PC-9 (cell line): ENCODE results near the gene SDK1. TPM values are rescaled to one million over a fixed set of nuclear protein-coding genes. Genes with fewer than 3 reads are reported as not detected.

Experiments used
- BruUV-seq: library from RNA; stranded (reverse); fragments of 400-500 nt; replicated peaks from 2 replicates; lab custom pipeline; 2021; lab: Mats Ljungman, UMichigan
- CTCF ChIA-PET: fragments of 300-600 bp; sonication (Branson Sonifier 250); formaldehyde crosslinking; loops from one replicate; lab custom pipeline; 2022; ENCODE audit warnings: antibody characterized with exemption; lab: Charles Lee
- POLR2A ChIA-PET: fragments of 300-600 bp; sonication (Branson Sonifier 250); formaldehyde crosslinking; loops from one replicate; lab custom pipeline; 2022; ENCODE audit warnings: antibody characterized with exemption; ENCODE audit not compliant: unreplicated experiment; lab: Charles Lee
- DNase-seq, 2 experiments: peaks; one replicate each; pipeline versions ENCODE4 v3.0.0 to v3.0.0-alpha.2; 2015 to 2022; ENCODE audit warnings: mixed read lengths in 1 of 2
- H2AFZ ChIP-seq: fragments of 200-600 bp; sonication (generic); 2 replicates; pipeline ENCODE4 v1.8.1; 2017; ENCODE audit warnings: antibody characterized with exemption
- H3F3A ChIP-seq: fragments of 200-600 bp; sonication (generic); 2 replicates; pipeline ENCODE4 v1.8.1; 2017; ENCODE audit warnings: antibody characterized with exemption, mild to moderate bottlenecking, low read depth; ENCODE audit not compliant: insufficient read depth
- H3K27ac ChIP-seq: fragments of 200-600 bp; sonication (generic); 2 replicates; pipeline ENCODE4 v1.6.1; 2016; ENCODE audit warnings: mixed run types
- H3K27me3 ChIP-seq: fragments of 200-600 bp; sonication (generic); 2 replicates; pipeline ENCODE4 v1.6.1; 2016; ENCODE audit warnings: low read depth, mixed run types; ENCODE audit not compliant: insufficient read depth
- H3K36me3 ChIP-seq: fragments of 200-600 bp; sonication (generic); 2 replicates; pipeline ENCODE4 v1.6.1; 2016; ENCODE audit warnings: low read depth, mixed run types
- H3K4me1 ChIP-seq: fragments of 200-600 bp; sonication (generic); replicated peaks from 2 replicates; pipeline ENCODE4 v1.6.1; 2016; ENCODE audit warnings: mixed run types; ENCODE audit not compliant: insufficient read depth
- H3K4me2 ChIP-seq: fragments of 200-600 bp; sonication (generic); 2 replicates; pipeline ENCODE4 v1.6.1; 2017; ENCODE audit warnings: mixed run types
- H3K4me3 ChIP-seq: fragments of 200-600 bp; sonication (generic); 2 replicates; pipeline ENCODE4 v1.6.1; 2016; ENCODE audit warnings: mixed run types
- H3K79me2 ChIP-seq: fragments of 200-600 bp; sonication (generic); 2 replicates; pipeline ENCODE4 v1.6.1; 2017; ENCODE audit warnings: low read depth, mixed run types
- H3K9me2 ChIP-seq: fragments of 200-600 bp; sonication (generic); 2 replicates; pipeline ENCODE4 v1.8.1; 2017; ENCODE audit warnings: mild to moderate bottlenecking; ENCODE audit not compliant: insufficient read depth
- H3K9me3 ChIP-seq: fragments of 200-600 bp; sonication (generic); 2 replicates; pipeline ENCODE4 v1.8.1; 2016; ENCODE audit warnings: low read depth; ENCODE audit not compliant: insufficient read depth
- H4K20me1 ChIP-seq: fragments of 200-600 bp; sonication (generic); 2 replicates; pipeline ENCODE4 v1.8.1; 2017; ENCODE audit not compliant: insufficient read depth
- EZH2 ChIP-seq: fragments of 200-600 bp; sonication (generic); IDR thresholded peaks from 2 replicates; pipeline ENCODE4 v1.8.0; 2017; ENCODE audit warnings: antibody characterized with exemption, low read depth
- intact Hi-C: fragments of 100-400 bp; cut with micrococcal nuclease; formaldehyde crosslinking; loops from one replicate; pipeline ENCODE4 v1.10.0; 2022; ENCODE audit not compliant: unreplicated experiment
- total RNA-seq: library from RNA; stranded (reverse); gene quantifications from 2 replicates; pipeline ENCODE4 v1.2.3, GENCODE V29; 2021
- TF ChIP-seq, protein P1 (sequence below): fragments of 200-600 bp; sonication (generic); conservative IDR thresholded peaks from 2 replicates; pipeline ENCODE4 v1.6.1; 2017; ENCODE audit warnings: mixed run types, antibody characterized with exemption, mild to moderate bottlenecking, moderate library complexity

Gene SDK1
- total RNA-seq, 1 experiment from 2014 or later: not detected

DNA sequence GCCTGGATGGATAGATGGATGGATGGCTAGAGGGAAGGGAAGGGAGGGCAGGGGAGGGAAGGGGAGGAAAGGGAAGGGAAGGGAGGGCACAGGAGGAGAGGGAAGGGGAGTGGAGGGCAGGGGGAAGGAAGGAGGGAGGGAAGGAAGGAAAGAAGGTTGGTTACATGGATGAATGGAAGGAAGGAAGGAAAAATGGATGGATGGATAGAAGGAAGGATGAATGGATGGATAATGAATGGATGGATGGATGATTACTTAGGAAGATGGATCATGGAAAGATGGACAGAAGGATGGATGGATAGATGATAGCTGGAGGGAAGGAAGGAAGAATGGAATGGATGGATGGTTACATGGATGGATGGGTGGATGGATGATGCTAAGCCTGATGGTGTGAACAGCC is 929.3 kb downstream of the SDK1 start:
- TF ChIP-seq, protein P1, sequence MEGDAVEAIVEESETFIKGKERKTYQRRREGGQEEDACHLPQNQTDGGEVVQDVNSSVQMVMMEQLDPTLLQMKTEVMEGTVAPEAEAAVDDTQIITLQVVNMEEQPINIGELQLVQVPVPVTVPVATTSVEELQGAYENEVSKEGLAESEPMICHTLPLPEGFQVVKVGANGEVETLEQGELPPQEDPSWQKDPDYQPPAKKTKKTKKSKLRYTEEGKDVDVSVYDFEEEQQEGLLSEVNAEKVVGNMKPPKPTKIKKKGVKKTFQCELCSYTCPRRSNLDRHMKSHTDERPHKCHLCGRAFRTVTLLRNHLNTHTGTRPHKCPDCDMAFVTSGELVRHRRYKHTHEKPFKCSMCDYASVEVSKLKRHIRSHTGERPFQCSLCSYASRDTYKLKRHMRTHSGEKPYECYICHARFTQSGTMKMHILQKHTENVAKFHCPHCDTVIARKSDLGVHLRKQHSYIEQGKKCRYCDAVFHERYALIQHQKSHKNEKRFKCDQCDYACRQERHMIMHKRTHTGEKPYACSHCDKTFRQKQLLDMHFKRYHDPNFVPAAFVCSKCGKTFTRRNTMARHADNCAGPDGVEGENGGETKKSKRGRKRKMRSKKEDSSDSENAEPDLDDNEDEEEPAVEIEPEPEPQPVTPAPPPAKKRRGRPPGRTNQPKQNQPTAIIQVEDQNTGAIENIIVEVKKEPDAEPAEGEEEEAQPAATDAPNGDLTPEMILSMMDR: no peak
- TF ChIP-seq EZH2: no peak
- Histone ChIP-seq H4K20me1 (no peaks in the 10 kb centered on the region; the same call in 1 of the 2 replicates), H2AFZ (no peak overlapping the region), H3K4me2 (no peak overlapping the region), H3K9me2 (no peaks in the 10 kb centered on the region), H3K79me2 (no peaks in the 10 kb centered on the region), H3K36me3 (no peaks in the 10 kb centered on the region), H3K4me3 (no peak overlapping the region), H3K27me3 (peaks cover 81% of the 10 kb centered on the region), H3K4me1 (no peaks in the 10 kb centered on the region), H3K27ac (no peak overlapping the region), H3K9me3 (no peaks in the 10 kb centered on the region), H3F3A (no peaks in the 10 kb centered on the region)
- DNase-seq: no peak
- ChIA-PET POLR2A (no interaction called here), CTCF (no interaction called here)
- no TSS peak for BruUV-seq
- intact Hi-C loops: no loop called here

DNA sequence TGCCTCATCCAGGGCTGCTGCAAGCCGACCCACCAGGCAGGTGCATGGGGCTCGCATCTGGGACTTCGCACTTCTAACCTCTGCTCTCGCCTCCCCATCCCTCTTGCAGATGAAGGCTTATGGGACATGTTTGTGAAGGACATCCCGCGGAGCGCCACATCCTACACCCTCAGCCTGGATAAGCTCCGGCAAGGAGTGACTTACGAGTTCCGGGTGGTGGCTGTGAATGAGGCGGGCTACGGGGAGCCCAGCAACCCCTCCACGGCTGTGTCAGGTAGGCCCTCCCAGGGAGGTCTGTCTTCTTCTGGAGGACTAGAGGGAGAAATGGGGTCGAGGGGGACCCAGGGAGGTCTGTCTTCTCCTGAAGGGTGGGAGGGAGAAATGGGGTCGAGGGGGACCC is 932.1 kb downstream of the SDK1 start:
- Histone ChIP-seq H3K27ac (no peak overlapping the region), H3K9me2 (no peaks in the 10 kb centered on the region), H3K36me3 (no peaks in the 10 kb centered on the region), H3F3A (no peaks in the 10 kb centered on the region), H3K9me3 (no peaks in the 10 kb centered on the region), H3K4me2 (no peak overlapping the region), H3K4me3 (no peak overlapping the region), H3K4me1 (no peaks in the 10 kb centered on the region), H4K20me1 (no peaks in the 10 kb centered on the region), H3K79me2 (no peaks in the 10 kb centered on the region), H2AFZ (no peak overlapping the region), H3K27me3 (peaks cover 81% of the 10 kb centered on the region)
- ChIA-PET CTCF (no interaction called here), POLR2A (no interaction called here)
- TF ChIP-seq EZH2: no peak
- TF ChIP-seq, protein P1: no peak
- intact Hi-C loops: no loop called here
- DNase-seq: no peak
- no TSS peak for BruUV-seq

DNA sequence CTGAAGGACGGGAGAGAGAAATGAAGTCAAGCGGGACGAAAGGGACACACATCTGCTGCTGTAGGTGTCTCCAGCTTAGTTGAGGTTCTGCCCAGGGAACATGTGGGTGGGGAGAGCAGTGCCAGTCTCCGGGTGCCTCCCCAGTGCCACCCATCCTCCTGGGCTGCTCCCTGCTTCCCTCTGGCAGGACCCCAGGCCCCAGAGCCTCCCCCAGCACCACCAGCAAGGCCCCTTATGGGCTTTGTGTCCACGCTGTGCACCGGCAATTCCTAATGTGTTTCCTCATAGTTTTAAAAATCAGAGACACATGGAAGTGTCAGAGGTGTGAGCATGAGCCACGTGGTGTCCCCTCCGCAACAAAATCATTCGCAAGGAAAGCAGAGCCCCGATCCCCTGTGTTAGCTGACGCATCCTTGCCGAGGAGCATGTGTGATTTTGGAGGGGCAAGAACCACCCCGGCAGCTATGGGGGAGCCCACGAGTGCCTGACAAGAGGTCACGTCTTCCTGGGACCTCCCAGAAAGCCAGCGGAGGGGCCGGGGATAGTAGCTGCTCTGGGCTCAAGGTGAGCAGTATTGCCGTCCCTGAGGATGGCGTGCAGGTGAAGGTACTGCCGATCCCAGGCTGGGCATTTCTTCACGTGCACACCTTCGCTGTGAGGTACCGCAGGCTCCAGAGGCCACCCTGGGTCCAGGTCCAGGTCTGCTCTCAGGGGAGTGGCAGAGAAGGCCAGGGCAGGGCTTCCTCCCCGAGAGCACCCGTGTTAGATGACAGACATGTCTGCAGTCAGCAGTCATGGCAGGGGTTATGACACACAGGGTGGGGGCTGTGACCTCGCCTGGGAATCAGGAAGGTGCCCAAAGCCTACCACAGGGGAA is 932.8 kb downstream of the SDK1 start:
- Histone ChIP-seq H3K79me2 (no peaks in the 10 kb centered on the region), H3K4me3 (no peak overlapping the region), H3K36me3 (no peaks in the 10 kb centered on the region), H3K4me1 (no peaks in the 10 kb centered on the region), H3F3A (no peaks in the 10 kb centered on the region), H4K20me1 (no peaks in the 10 kb centered on the region), H2AFZ (no peak overlapping the region), H3K4me2 (no peak overlapping the region), H3K27me3 (peaks cover 81% of the 10 kb centered on the region), H3K9me3 (no peaks in the 10 kb centered on the region), H3K9me2 (no peaks in the 10 kb centered on the region), H3K27ac (no peak overlapping the region)
- ChIA-PET CTCF (no interaction called here), POLR2A (no interaction called here)
- TF ChIP-seq EZH2: no peak
- TF ChIP-seq, protein P1: no peak
- no peak for DNase-seq
- BruUV-seq: no TSS peak
- intact Hi-C loops: no loop called here
